ENCODE results near the gene PPP1R3A. TPM values are rescaled to one million over a fixed set of nuclear protein-coding genes. Genes with fewer than 3 reads are reported as not detected.

The PPP1R3A gene
- total and polyA plus RNA-seq, 2 donors (not counting 1 experiment from before 2014, with no cell fraction given) = not detected

GRCh38 chr7:113873554-113874151 lies 45.2 kb downstream of the PPP1R3A start:
- H3K4me1 Mint-ChIP-seq = no peaks in the 10 kb centered on the region
- Histone ChIP-seq H3K79me2 (ENCODE audit: control insufficient read depth, insufficient read depth, low read length) (no peaks in the 10 kb centered on the region), H3K4me3 (ENCODE audit: control extremely low read depth in 1 of 5, extremely low read depth in 1 of 5, insufficient read depth in 1 of 5, low read depth in 2 of 5, low read length in 4 of 5) (no peak overlapping the region), H3K4me1 (ENCODE audit: control insufficient read depth in 2 of 2, insufficient read depth in 2 of 2, low read length in 2 of 2) (no peaks in the 10 kb centered on the region), H4K20me1 (ENCODE audit: control insufficient read depth, insufficient read depth, low read length, poor library complexity, severe bottlenecking) (no peaks in the 10 kb centered on the region), H3K36me3 (replicated peaks in 1 of 2; ENCODE audit: control extremely low read depth in 1 of 2, control insufficient read depth in 1 of 2, extremely low read depth in 1 of 2, insufficient read depth in 2 of 2, low read length in 1 of 2) (no peaks in the 10 kb centered on the region), H3K27ac (ENCODE audit: low read length in 2 of 2) (no peak overlapping the region), H2AFZ (ENCODE audit: insufficient read depth, low read depth, low read length, poor library complexity, severe bottlenecking) (no peak overlapping the region), H3K4me2 (replicated peaks; ENCODE audit: low read depth, low read length, poor library complexity, severe bottlenecking) (no peak overlapping the region), H3K9ac (ENCODE audit: low read length) (no peak overlapping the region), H3K9me3 (ENCODE audit: control extremely low read depth in 1 of 3, control insufficient read depth in 2 of 3, insufficient read depth in 1 of 3, low read length in 2 of 3) (no peaks in the 10 kb centered on the region), H3K27me3 (replicated peaks in 1 of 4; ENCODE audit: control extremely low read depth in 1 of 4, control insufficient read depth in 3 of 4, insufficient read depth in 4 of 4, low read length in 3 of 4) (no peaks in the 10 kb centered on the region)
- no peak overlapping the region for H3K4me3 Mint-ChIP-seq
- WGBS (ENCODE audit: insufficient coverage) = 85% methylated on average over 2 of the region's 2 CpGs
- TF ChIP-seq CTCF (IDR thresholded peaks at IDR 0.05) = no peak
- TF ChIP-seq EZH2 (IDR thresholded peaks at IDR 0.05; ENCODE audit: borderline replicate concordance, insufficient read depth, low read depth, low read length, poor library complexity, severe bottlenecking) = no peak
- no peaks in the 10 kb centered on the region for H3K9me3 Mint-ChIP-seq (ENCODE audit: insufficient read depth)
- H3K27ac Mint-ChIP-seq = no peak overlapping the region
- intact Hi-C loops (cut with micrococcal nuclease) = no loop called here
- no peaks in the 10 kb centered on the region for H3K27me3 Mint-ChIP-seq
- ChIA-PET POLR2A (no interaction called here), CTCF (no interaction called here)
- no peak for ATAC-seq (ENCODE audit: low read depth)
- no peak for DNase-seq

GRCh38 chr7:113872981-113873380 lies 45.8 kb downstream of the PPP1R3A start:
- H3K4me3 Mint-ChIP-seq = no peak overlapping the region
- no peaks in the 10 kb centered on the region for H3K4me1 Mint-ChIP-seq
- H3K9me3 ChIP-seq (ENCODE audit: control extremely low read depth in 1 of 3, control insufficient read depth in 2 of 3, insufficient read depth in 1 of 3, low read length in 2 of 3) = no peaks in the 10 kb centered on the region
- 100% methylated on average over 1 of the region's 1 CpG for WGBS (ENCODE audit: insufficient coverage)
- H3K27ac ChIP-seq (ENCODE audit: low read length in 2 of 2) = no peak overlapping the region
- no peak overlapping the region for H2AFZ ChIP-seq (ENCODE audit: insufficient read depth, low read depth, low read length, poor library complexity, severe bottlenecking)
- no peaks in the 10 kb centered on the region for H3K79me2 ChIP-seq (ENCODE audit: control insufficient read depth, insufficient read depth, low read length)
- ATAC-seq (ENCODE audit: low read depth) (no peak), DNase-seq (no peak)
- CTCF ChIA-PET = no interaction called here
- H3K27me3 ChIP-seq (replicated peaks in 1 of 4; ENCODE audit: control extremely low read depth in 1 of 4, control insufficient read depth in 3 of 4, insufficient read depth in 4 of 4, low read length in 3 of 4) = no peaks in the 10 kb centered on the region
- no peaks in the 10 kb centered on the region for H4K20me1 ChIP-seq (ENCODE audit: control insufficient read depth, insufficient read depth, low read length, poor library complexity, severe bottlenecking)
- no peak overlapping the region for H3K4me2 ChIP-seq (replicated peaks; ENCODE audit: low read depth, low read length, poor library complexity, severe bottlenecking)
- H3K4me1 ChIP-seq (ENCODE audit: control insufficient read depth in 2 of 2, insufficient read depth in 2 of 2, low read length in 2 of 2) = no peaks in the 10 kb centered on the region
- no peak overlapping the region for H3K9ac ChIP-seq (ENCODE audit: low read length)
- H3K27me3 Mint-ChIP-seq = no peaks in the 10 kb centered on the region
- POLR2A ChIA-PET = no interaction called here
- no peaks in the 10 kb centered on the region for H3K36me3 ChIP-seq (replicated peaks in 1 of 2; ENCODE audit: control extremely low read depth in 1 of 2, control insufficient read depth in 1 of 2, extremely low read depth in 1 of 2, insufficient read depth in 2 of 2, low read length in 1 of 2)
- H3K27ac Mint-ChIP-seq = no peak overlapping the region
- intact Hi-C loops (cut with micrococcal nuclease) = no loop called here
- H3K9me3 Mint-ChIP-seq (ENCODE audit: insufficient read depth) = no peaks in the 10 kb centered on the region
- H3K4me3 ChIP-seq (ENCODE audit: control extremely low read depth in 1 of 5, extremely low read depth in 1 of 5, insufficient read depth in 1 of 5, low read depth in 2 of 5, low read length in 4 of 5) = no peak overlapping the region
- TF ChIP-seq EZH2 (IDR thresholded peaks at IDR 0.05; ENCODE audit: borderline replicate concordance, insufficient read depth, low read depth, low read length, poor library complexity, severe bottlenecking) = no peak
- TF ChIP-seq CTCF (IDR thresholded peaks at IDR 0.05) = no peak

All from B cell (primary cell).